ENCODE data around the gene TSN.

DNA sequence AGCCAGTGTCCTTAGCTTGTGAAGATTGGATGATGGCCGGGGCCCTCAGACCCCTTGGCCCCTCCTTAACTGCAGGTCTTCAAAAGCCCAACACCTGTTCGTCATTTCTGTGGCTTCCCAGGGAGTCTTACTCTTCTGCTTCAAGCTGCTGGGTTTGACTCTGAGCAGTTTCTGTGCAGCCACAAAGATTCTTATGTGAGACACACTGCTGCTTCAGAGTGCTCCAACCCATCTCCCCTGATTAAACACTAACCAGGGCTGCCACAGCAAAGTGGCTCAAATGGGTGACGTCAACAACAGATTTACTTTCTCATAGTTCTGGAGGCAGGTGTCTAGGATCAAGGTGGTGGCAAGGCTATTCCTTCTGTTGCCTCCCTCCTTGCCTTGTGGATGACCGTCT, 40.8 kb downstream of the TSN start:
- TF ChIP-seq CTCF (IDR thresholded peaks at IDR 0.05): no peak
- no peak for TF ChIP-seq EP300 (IDR thresholded peaks at IDR 0.05)
- no peak for TF ChIP-seq POLR2A (IDR thresholded peaks at IDR 0.05)
- TF ChIP-seq POLR2AphosphoS5 (IDR thresholded peaks at IDR 0.05): no peak

Measured in stomach (tissue), 4 donors.